IMR-90 (cell line): Measurements from ENCODE around the gene RUNX1. TPM values are rescaled to one million over a fixed set of nuclear protein-coding genes. Genes with fewer than 3 reads are reported as not detected.

Experiments
- ATAC-seq: fragments of 200-7000 bp; cut with Tn5 transposase; 2 replicates; pipeline ENCODE4 v1.9.1; 2020; ENCODE audit warnings: low read depth, mild to moderate bottlenecking, moderate library complexity
- BruUV-seq: library from RNA; stranded (reverse); fragments of 400-500 nt; replicated peaks from 2 replicates; lab custom pipeline; 2021; lab: Mats Ljungman, UMichigan
- CTCF ChIA-PET: fragments of 300-600 bp; formaldehyde crosslinking; extraction: SDS; loops from one replicate; lab custom pipeline; 2021; ENCODE audit warnings: antibody characterized with exemption; lab: Yijun Ruan, JAX
- POLR2A ChIA-PET: fragments of 300-600 bp; sonication (Branson Sonifier 250); formaldehyde crosslinking; loops from one replicate; lab custom pipeline; 2022; ENCODE audit warnings: antibody characterized with exemption; ENCODE audit not compliant: unreplicated experiment; lab: Charles Lee
- DNase-seq: peaks from one replicate; pipeline ENCODE4 v3.0.0; 2013
- H2AFZ ChIP-seq: replicated peaks from 2 replicates; pipeline ENCODE3; 2013; ENCODE audit warnings: low read length, mild to moderate bottlenecking; ENCODE audit not compliant: poor library complexity
- H2AK5ac ChIP-seq: 2 replicates; pipeline ENCODE4 v1.6.1; 2013; ENCODE audit warnings: low read depth, low read length, inconsistent platforms
- H2AK9ac ChIP-seq: replicated peaks from 2 replicates; pipeline ENCODE3; 2013; ENCODE audit warnings: mild to moderate bottlenecking, low read depth, low read length, moderate library complexity; ENCODE audit not compliant: poor library complexity
- H2BK120ac ChIP-seq: 2 replicates; pipeline ENCODE4 v1.6.1; 2013; ENCODE audit warnings: low read depth, low read length, inconsistent platforms
- H2BK15ac ChIP-seq: 3 replicates; pipeline ENCODE4 v1.6.1; 2013; ENCODE audit warnings: low read depth, low read length, inconsistent platforms
- H2BK20ac ChIP-seq: 2 replicates; pipeline ENCODE4 v1.6.1; 2013; ENCODE audit warnings: low read depth, mild to moderate bottlenecking, inconsistent platforms, low read length, moderate library complexity
- H2BK5ac ChIP-seq: 2 replicates; pipeline ENCODE4 v1.6.1; 2013; ENCODE audit warnings: mild to moderate bottlenecking, low read depth, low read length, inconsistent platforms; ENCODE audit not compliant: poor library complexity, severe bottlenecking
- H3K14ac ChIP-seq: replicated peaks from 2 replicates; pipeline ENCODE4 v1.6.1; 2013; ENCODE audit warnings: low read depth, low read length, inconsistent platforms
- H3K18ac ChIP-seq: 2 replicates; pipeline ENCODE4 v1.6.1; 2013; ENCODE audit warnings: low read depth, low read length, control low read depth
- H3K23ac ChIP-seq: 2 replicates; pipeline ENCODE4 v1.6.1; 2013; ENCODE audit warnings: low read depth, low read length, inconsistent platforms
- H3K27ac ChIP-seq: 2 replicates; pipeline ENCODE4 v1.5.1; 2013; ENCODE audit warnings: mild to moderate bottlenecking, control low read depth, low read length; ENCODE audit not compliant: insufficient read depth
- H3K27me3 ChIP-seq: 2 replicates; pipeline ENCODE4 v1.6.1; 2013; ENCODE audit warnings: low read length; ENCODE audit not compliant: control insufficient read depth, insufficient read depth
- H3K36me3 ChIP-seq: 2 replicates; pipeline ENCODE4 v1.6.1; 2013; ENCODE audit warnings: low read length, mixed read lengths; ENCODE audit not compliant: control insufficient read depth, insufficient read depth
- H3K4ac ChIP-seq: 2 replicates; pipeline ENCODE4 v1.6.1; 2013; ENCODE audit warnings: low read depth, low read length, inconsistent platforms
- H3K4me1 ChIP-seq: 2 replicates; pipeline ENCODE4 v1.6.1; 2013; ENCODE audit warnings: low read length, mixed read lengths; ENCODE audit not compliant: control insufficient read depth, insufficient read depth
- H3K4me2 ChIP-seq: 2 replicates; pipeline ENCODE4 v1.6.1; 2013; ENCODE audit warnings: low read depth, mild to moderate bottlenecking, control low read depth, low read length, moderate library complexity
- H3K4me3 ChIP-seq: 2 replicates; pipeline ENCODE4 v1.5.1; 2013; ENCODE audit warnings: low read depth, mild to moderate bottlenecking, control low read depth, low read length, moderate library complexity; ENCODE audit not compliant: insufficient read depth
- H3K56ac ChIP-seq: 2 replicates; pipeline ENCODE4 v1.6.1; 2013; ENCODE audit warnings: low read length, inconsistent platforms; ENCODE audit not compliant: insufficient read depth; ENCODE audit errors: extremely low read depth
- H3K79me1 ChIP-seq, 2 experiments: 2 replicates each; pipeline ENCODE4 v1.6.1; 2013; ENCODE audit warnings: low read length in 2 of 2, inconsistent platforms in 1 of 2, low read depth in 1 of 2
- H3K9ac ChIP-seq: 2 replicates; pipeline ENCODE4 v1.6.1; 2013; ENCODE audit warnings: low read depth, low read length, control low read depth
- H3K9me1 ChIP-seq: 2 replicates; pipeline ENCODE4 v1.6.1; 2013; ENCODE audit warnings: low read length, inconsistent platforms; ENCODE audit not compliant: insufficient read depth
- H3K9me3 ChIP-seq: 2 replicates; pipeline ENCODE4 v1.6.1; 2013; ENCODE audit warnings: low read length; ENCODE audit not compliant: control insufficient read depth, insufficient read depth
- H4K20me1 ChIP-seq: 2 replicates; pipeline ENCODE4 v1.6.1; 2013; ENCODE audit warnings: low read length, inconsistent platforms; ENCODE audit not compliant: insufficient read depth
- H4K5ac ChIP-seq: 2 replicates; pipeline ENCODE4 v1.6.1; 2013; ENCODE audit warnings: mild to moderate bottlenecking, low read depth, low read length, control low read depth
- H4K8ac ChIP-seq, 2 experiments: 2 replicates each; pipeline ENCODE4 v1.6.1; 2013; ENCODE audit warnings: low read depth in 2 of 2, low read length in 2 of 2, control low read depth in 1 of 2, inconsistent platforms in 1 of 2
- H4K91ac ChIP-seq: 2 replicates; pipeline ENCODE4 v1.6.1; 2013; ENCODE audit warnings: low read depth, low read length, inconsistent platforms; ENCODE audit not compliant: insufficient read depth
- CEBPB ChIP-seq: IDR thresholded peaks from 2 replicates; pipeline ENCODE4 v1.6.1; 2012; ENCODE audit warnings: low read depth, low read length, improper control_type of control experiment
- FOS ChIP-seq: fragments of 150-350 bp; IDR thresholded peaks from 2 replicates; pipeline ENCODE4 v1.6.1; 2016; ENCODE audit warnings: low read depth, low read length
- MXI1 ChIP-seq: IDR thresholded peaks from 2 replicates; pipeline ENCODE4 v1.6.1; 2012; ENCODE audit warnings: low read depth, mild to moderate bottlenecking, low read length, moderate library complexity, borderline replicate concordance
- POLR2A ChIP-seq: IDR thresholded peaks from 2 replicates; pipeline ENCODE4 v1.6.1; 2012; ENCODE audit warnings: mild to moderate bottlenecking, low read depth, low read length
- WGBS, 2 experiments: methylation state at CpG; one replicate each; pipeline versions ENCODE4 v1.1.5 to v1.1.7; 2013; ENCODE audit warnings: missing lambda C conversion rate in 2 of 2; ENCODE audit not compliant: insufficient read length in 1 of 2; ENCODE audit errors: extremely low coverage in 2 of 2; 5-methylcytosine and 5-hydroxymethylcytosine counted together
- dilution Hi-C: fragments of 300-500 bp; cut with HindIII; formaldehyde crosslinking; loops from one replicate; pipeline ENCODE4 v1.14.3; 2018; ENCODE audit warnings: low sequenced_read_pairs; ENCODE audit not compliant: unreplicated experiment
- in situ Hi-C: fragments of 300-500 bp; cut with MboI; formaldehyde crosslinking; loops from 3 replicates; pipeline ENCODE4 v1.14.3; 2019; ENCODE audit warnings: low sequenced_read_pairs, inconsistent platforms, mixed read lengths
- intact Hi-C: fragments of 100-400 bp; cut with micrococcal nuclease; formaldehyde crosslinking; loops from 2 replicates; pipeline ENCODE4 v1.10.0; 2022
- polyA plus RNA-seq, 3 experiments: library from polyadenylated mRNA; depleted of rRNA; stranded (reverse); fragments of >200 nt; gene quantifications; 2 replicates each; pipeline ENCODE4 v1.2.3, GENCODE V29; 2012; ENCODE audit warnings: low replicate concordance in 1 of 3
- total RNA-seq: library from RNA; depleted of rRNA; stranded (reverse); fragments of >200 nt; gene quantifications from 2 replicates; pipeline ENCODE4 v1.2.3, GENCODE V29; 2012

RUNX1 gene
- total and polyA plus RNA-seq, 2 of the 4 experiments (the other 2 are of a cell fraction) = 34.5 to 56.5 TPM

DNA sequence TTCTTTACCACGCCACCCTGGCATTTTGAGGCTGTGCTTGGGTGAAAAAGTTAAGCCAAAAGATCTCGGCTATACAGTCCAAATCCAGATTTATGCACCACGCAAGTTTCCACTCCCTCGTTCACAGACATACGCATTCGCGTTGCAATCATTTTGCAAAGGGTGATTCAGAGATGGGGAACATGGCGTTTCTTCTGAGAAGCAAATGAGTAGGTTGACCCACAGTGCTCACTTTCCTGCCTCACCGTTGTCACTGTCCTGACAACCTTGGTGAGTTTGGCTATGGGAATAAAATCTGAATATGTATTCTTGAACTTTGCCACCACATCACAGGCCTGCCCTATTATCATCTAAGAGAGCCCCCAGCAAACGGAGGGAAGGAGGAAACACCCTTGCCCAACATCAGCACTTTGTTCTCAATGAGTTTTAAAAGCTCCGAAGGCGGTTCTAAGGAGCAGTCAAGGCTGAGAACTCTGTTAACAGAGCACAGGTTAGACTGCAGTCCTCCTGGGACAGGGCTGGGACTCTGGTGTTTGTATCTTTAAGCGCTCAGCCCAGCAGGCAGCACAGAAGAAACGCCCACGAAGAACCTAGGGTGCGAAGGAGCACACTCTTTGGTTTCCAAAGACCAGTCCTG is 86.4 kb downstream of the RUNX1 start:
- H3K23ac ChIP-seq = 0 out of 2 replicates have a peak overlapping the region, but pooled peaks have one; percentile 32
- in situ Hi-C loops = no loop called here
- no peaks in the 10 kb centered on the region for H4K20me1 ChIP-seq
- H3K4ac ChIP-seq = peak overlapping the region; percentile 84
- H2BK120ac ChIP-seq = peak overlapping the region; percentile 50
- no peaks in the 10 kb centered on the region for H3K36me3 ChIP-seq
- ATAC-seq (no peak), DNase-seq (no peak)
- 97% methylated on average over 5 of the region's 16 CpGs; no CpG with 5 or more reads in 1 of the 2 experiments for WGBS, 2 experiments
- no peaks in the 10 kb centered on the region for H3K9me3 ChIP-seq
- H3K14ac ChIP-seq = peak overlapping the region; percentile 60
- no peak for TF ChIP-seq FOS
- TF ChIP-seq POLR2A = no peak
- TF ChIP-seq MXI1 = no peak
- TF ChIP-seq CEBPB = 0 out of 2 replicates have a peak, but pooled peaks have one; percentile 4
- H3K9me1 ChIP-seq = peaks cover 30% of the 10 kb centered on the region
- H2AK9ac ChIP-seq = peak overlapping the region; percentile 50
- no peak overlapping the region for H2AFZ ChIP-seq
- peak overlapping the region; percentile 96; the same call in 2 of the 3 replicates for H2BK15ac ChIP-seq
- peak overlapping the region; percentile 73 for H4K91ac ChIP-seq
- H2AK5ac ChIP-seq = peak overlapping the region; percentile 91
- H3K9ac ChIP-seq = no peak overlapping the region
- no peak overlapping the region for H2BK5ac ChIP-seq
- dilution Hi-C loops = no loop called here
- H3K4me2 ChIP-seq = no peak overlapping the region
- H3K56ac ChIP-seq = no peak overlapping the region
- H3K79me1 ChIP-seq = peaks cover 3 to 30% of the 10 kb centered on the region in 2 experiments; a peak in 2 of 4 replicates
- H3K27ac ChIP-seq = no peak overlapping the region
- no peak overlapping the region for H3K4me3 ChIP-seq
- intact Hi-C loops = no loop called here
- CTCF ChIA-PET = no interaction called here
- peaks cover 19% of the 10 kb centered on the region for H3K4me1 ChIP-seq
- POLR2A ChIA-PET = no interaction called here
- peak overlapping the region in 1 of 2 experiments; percentile 36; a peak in 1 of 4 replicates for H4K8ac ChIP-seq
- H2BK20ac ChIP-seq = peak overlapping the region; percentile 75
- no peaks in the 10 kb centered on the region for H3K27me3 ChIP-seq
- H3K18ac ChIP-seq = peak overlapping the region; percentile 37; the same call in 1 of the 2 replicates
- H4K5ac ChIP-seq = no peak overlapping the region
- no TSS peak for BruUV-seq
